Nephron progenitor cell (in vitro differentiated cells): ENCODE measurements around the gene FAM168A.

Source experiments
- DNase-seq: peaks from one replicate; pipeline ENCODE4 v3.0.0; 2021
- H3K27ac Mint-ChIP-seq: 2 replicates; pipeline ENCODE4 v1.8.0; 2021; ENCODE audit warnings: mild to moderate bottlenecking, moderate library complexity, mixed read lengths
- H3K27me3 Mint-ChIP-seq: 2 replicates; pipeline ENCODE4 v1.8.0; 2021; ENCODE audit warnings: mild to moderate bottlenecking, low read depth, mixed read lengths; ENCODE audit not compliant: poor library complexity
- H3K36me3 Mint-ChIP-seq: 2 replicates; pipeline ENCODE4 v1.8.0; 2021; ENCODE audit warnings: low read depth, mixed read lengths
- H3K4me1 Mint-ChIP-seq: 2 replicates; pipeline ENCODE4 v1.8.0; 2021; ENCODE audit warnings: mixed read lengths
- H3K4me3 Mint-ChIP-seq: 2 replicates; pipeline ENCODE4 v1.8.0; 2021; ENCODE audit warnings: mild to moderate bottlenecking, moderate library complexity, mixed read lengths
- H3K9me3 Mint-ChIP-seq: 2 replicates; pipeline ENCODE4 v1.8.0; 2021; ENCODE audit warnings: mild to moderate bottlenecking, moderate library complexity, mixed read lengths
- TF ChIP-seq, protein P1 (sequence below): fragments of 200-600 bp; sonication (generic); IDR thresholded peaks from 2 replicates; pipeline ENCODE4 v1.5.0; 2021; ENCODE audit warnings: antibody characterized with exemption

The FAM168A gene

DNA sequence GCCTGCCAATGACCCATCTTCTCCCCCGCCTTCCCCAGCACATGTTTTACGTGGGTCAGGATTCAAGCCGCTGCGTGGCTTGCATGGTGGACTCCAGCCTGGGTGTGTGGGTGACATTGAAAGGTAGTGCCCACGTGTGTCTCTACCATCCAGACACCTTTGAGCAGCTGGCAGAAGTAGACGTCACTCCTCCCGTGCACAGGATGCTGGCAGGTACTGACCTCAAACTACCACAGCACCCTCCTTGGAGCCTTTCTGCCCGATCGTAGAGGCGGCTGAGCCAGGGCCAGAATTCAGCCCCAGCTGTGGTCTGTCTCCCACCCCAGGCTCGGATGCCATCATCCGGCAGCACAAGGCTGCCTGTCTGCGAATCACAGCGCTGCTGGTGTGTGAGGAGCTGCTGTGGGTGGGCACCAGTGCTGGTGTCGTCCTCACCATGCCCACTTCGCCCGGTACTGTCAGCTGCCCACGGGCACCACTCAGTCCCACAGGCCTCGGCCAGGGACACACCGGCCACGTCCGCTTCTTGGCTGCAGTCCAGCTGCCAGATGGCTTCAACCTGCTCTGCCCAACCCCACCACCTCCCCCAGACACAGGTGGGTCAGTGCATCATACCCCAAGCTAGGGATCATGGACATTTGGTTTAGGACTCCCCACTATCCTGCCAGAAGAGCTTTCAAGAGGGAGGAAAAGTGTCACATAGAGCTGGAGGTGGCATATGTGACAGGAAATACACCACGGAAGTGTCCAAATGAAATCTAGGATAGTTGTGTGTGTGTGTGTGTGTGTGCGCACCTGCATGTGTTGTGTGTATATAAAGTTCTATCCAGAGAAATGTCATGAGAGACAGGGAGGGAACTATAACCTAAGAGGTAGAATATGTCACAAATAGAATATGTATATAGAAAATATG lies 232.3 kb downstream of the FAM168A start:
- Mint-ChIP-seq H3K27ac (no peak overlapping the region), H3K4me3 (no peak overlapping the region), H3K27me3 (peaks cover 3% of the 10 kb centered on the region), H3K4me1 (peaks cover 10% of the 10 kb centered on the region), H3K36me3 (peaks cover 45% of the 10 kb centered on the region), H3K9me3 (no peaks in the 10 kb centered on the region)
- TF ChIP-seq, protein P1, sequence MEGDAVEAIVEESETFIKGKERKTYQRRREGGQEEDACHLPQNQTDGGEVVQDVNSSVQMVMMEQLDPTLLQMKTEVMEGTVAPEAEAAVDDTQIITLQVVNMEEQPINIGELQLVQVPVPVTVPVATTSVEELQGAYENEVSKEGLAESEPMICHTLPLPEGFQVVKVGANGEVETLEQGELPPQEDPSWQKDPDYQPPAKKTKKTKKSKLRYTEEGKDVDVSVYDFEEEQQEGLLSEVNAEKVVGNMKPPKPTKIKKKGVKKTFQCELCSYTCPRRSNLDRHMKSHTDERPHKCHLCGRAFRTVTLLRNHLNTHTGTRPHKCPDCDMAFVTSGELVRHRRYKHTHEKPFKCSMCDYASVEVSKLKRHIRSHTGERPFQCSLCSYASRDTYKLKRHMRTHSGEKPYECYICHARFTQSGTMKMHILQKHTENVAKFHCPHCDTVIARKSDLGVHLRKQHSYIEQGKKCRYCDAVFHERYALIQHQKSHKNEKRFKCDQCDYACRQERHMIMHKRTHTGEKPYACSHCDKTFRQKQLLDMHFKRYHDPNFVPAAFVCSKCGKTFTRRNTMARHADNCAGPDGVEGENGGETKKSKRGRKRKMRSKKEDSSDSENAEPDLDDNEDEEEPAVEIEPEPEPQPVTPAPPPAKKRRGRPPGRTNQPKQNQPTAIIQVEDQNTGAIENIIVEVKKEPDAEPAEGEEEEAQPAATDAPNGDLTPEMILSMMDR: no peak
- no peak for DNase-seq

DNA sequence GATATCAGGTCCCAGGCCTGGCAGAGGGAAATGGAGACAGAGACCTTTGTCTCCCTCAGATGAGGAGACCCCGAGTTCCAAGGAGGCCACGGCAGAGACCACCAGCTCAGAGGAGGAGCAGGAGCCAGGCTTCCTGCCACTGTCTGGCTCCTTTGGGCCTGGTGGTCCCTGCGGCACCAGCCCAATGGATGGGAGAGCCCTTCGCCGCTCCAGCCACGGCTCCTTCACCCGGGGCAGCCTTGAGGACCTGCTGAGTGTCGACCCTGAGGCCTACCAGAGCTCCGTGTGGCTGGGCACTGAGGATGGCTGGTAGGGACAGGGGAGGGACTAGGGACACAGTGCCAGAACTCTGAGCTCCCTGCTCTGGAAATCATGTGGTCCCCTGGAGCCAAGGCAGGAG lies 234.8 kb downstream of the FAM168A start:
- H3K9me3 Mint-ChIP-seq: no peaks in the 10 kb centered on the region
- H3K4me3 Mint-ChIP-seq: no peak overlapping the region
- peaks cover 10% of the 10 kb centered on the region for H3K4me1 Mint-ChIP-seq
- TF ChIP-seq, protein P1: no peak
- H3K27me3 Mint-ChIP-seq: peaks cover 3% of the 10 kb centered on the region
- H3K36me3 Mint-ChIP-seq: peaks cover 53% of the 10 kb centered on the region
- no peak overlapping the region for H3K27ac Mint-ChIP-seq
- DNase-seq: no peak

DNA sequence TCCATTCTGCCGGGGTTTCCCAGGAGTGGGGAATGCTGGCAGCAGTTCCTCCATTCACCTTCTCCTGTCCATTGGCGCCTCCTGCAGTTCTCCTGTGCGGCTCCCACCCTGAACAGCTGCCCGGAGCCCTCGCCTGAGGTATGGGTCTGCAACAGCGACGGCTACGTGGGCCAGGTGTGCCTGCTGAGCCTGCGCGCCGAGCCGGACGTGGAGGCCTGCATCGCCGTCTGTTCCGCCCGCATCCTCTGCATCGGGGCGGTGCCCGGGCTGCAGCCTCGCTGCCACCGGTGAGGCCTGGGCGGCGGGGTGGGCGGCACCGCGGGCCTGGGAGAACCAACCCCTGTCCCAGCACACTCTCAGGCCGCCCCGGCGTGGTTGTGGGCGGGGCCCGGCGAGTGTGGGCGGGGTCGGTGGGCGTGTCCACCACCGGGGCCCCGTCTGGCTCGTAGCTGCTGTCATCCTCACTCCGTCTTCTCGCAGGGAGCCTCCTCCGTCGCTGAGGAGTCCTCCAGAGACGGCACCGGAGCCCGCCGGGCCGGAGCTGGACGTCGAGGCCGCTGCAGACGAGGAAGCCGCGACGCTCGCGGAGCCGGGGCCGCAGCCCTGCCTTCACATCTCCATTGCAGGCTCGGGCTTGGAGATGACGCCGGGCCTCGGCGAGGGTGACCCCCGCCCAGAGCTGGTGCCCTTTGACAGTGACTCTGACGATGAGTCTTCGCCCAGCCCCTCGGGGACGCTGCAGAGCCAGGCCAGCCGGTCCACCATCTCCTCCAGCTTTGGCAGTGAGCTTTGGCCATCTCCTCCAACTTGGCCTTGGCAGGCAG lies 235.7 kb downstream of the FAM168A start:
- TF ChIP-seq, protein P1: no peak
- peak; percentile 90 for DNase-seq

DNA sequence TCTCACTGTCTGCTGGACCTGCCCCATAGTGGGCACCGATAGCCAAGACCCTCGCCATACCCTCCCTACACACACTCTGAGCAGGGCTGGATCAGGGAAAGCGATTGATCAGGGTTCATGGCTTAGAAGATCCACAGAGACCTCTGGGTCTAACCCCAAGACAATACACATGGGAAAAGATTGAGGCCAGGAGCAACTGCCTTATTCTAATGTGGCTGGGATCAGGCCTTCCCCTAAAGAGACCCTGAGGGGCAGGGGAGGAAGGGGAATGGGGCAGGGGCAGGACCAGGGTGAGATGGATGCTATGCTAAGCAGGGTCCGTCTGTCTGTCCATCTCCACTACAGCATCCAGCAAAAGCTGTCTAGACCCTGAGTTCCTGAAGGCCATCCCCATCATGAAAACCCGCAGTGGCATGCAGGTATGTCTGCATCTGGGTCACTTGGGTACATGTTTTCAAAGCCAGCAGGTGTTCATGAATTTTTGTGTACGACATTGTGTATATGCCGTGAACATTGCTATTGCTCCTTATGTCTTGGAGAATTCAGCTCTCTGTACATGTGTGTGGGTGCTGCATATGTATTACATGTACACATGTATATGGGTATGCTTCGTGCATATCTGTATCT lies 237.1 kb downstream of the FAM168A start:
- Mint-ChIP-seq H3K36me3 (peaks cover 47% of the 10 kb centered on the region), H3K4me3 (no peak overlapping the region), H3K27ac (no peak overlapping the region), H3K27me3 (peaks cover 5% of the 10 kb centered on the region), H3K9me3 (no peaks in the 10 kb centered on the region), H3K4me1 (peaks cover 4% of the 10 kb centered on the region)
- TF ChIP-seq, protein P1: no peak
- no peak for DNase-seq

More for the DNA sequence above, 235.7 kb downstream of the FAM168A start:
- Mint-ChIP-seq H3K27me3 (peaks cover 5% of the 10 kb centered on the region), H3K9me3 (no peaks in the 10 kb centered on the region), H3K36me3 (peaks cover 52% of the 10 kb centered on the region), H3K4me1 (peaks cover 8% of the 10 kb centered on the region), H3K4me3 (no peak overlapping the region), H3K27ac (no peak overlapping the region)

DNA sequence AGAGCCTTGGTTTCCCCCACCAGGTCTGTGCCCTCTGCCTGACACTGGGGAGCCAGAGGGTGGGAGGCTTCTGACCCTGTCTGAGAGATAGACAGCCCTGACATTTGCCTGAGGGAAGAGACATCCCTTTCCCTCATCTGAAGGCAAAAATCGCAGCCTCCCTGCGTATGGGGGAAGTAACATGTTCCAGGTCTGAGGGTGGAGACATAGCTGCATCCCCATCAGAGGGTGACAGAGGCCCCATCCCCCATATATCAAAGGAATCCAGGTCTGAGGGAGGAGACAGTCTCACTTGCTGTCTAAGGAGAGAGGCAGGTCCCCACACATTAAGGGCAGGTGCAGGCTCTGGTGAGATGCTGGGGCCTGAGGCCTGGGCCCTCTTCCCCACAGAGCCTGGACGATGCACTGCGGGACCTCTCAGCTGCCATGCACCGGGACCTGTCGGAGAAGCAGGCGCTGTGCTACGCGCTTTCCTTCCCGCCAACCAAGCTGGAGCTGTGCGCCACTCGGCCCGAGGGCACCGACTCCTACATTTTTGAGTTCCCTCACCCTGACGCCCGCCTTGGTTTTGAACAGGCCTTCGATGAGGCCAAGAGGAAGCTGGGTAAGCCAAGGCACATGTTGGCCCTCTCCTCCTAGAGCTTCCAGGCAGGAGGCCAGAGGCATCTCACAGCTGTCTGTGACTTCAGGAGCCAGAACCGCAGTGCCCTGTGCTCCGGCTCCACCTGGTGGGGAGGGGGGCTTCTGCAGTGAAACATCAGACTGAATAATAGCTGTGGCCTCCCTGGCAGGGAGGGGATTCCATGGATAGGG lies 237.8 kb downstream of the FAM168A start:
- peak; percentile 45 for DNase-seq
- Mint-ChIP-seq H3K36me3 (peaks cover 47% of the 10 kb centered on the region), H3K9me3 (no peaks in the 10 kb centered on the region), H3K27ac (no peak overlapping the region), H3K4me3 (no peak overlapping the region), H3K4me1 (peaks cover 4% of the 10 kb centered on the region), H3K27me3 (peaks cover 5% of the 10 kb centered on the region)
- TF ChIP-seq, protein P1: peak; percentile 35
